IMR-90 (cell line): Measurements from ENCODE around the gene PDF. TPM values are rescaled to one million over a fixed set of nuclear protein-coding genes. Genes with fewer than 3 reads are reported as not detected.
A peak's percentile ranks its signal among the peaks of the same experiment; 100 is the strongest.

Experiments
- ATAC-seq: fragments of 200-7000 bp; cut with Tn5 transposase; 2 replicates; pipeline ENCODE4 v1.9.1; 2020; ENCODE audit warnings: low read depth, mild to moderate bottlenecking, moderate library complexity
- BruUV-seq: library from RNA; stranded (reverse); fragments of 400-500 nt; replicated peaks from 2 replicates; lab custom pipeline; 2021; lab: Mats Ljungman, UMichigan
- CTCF ChIA-PET: fragments of 300-600 bp; formaldehyde crosslinking; extraction: SDS; loops from one replicate; lab custom pipeline; 2021; ENCODE audit warnings: antibody characterized with exemption; lab: Yijun Ruan, JAX
- POLR2A ChIA-PET: fragments of 300-600 bp; sonication (Branson Sonifier 250); formaldehyde crosslinking; loops from one replicate; lab custom pipeline; 2022; ENCODE audit warnings: antibody characterized with exemption; ENCODE audit not compliant: unreplicated experiment; lab: Charles Lee
- DNase-seq: peaks from one replicate; pipeline ENCODE4 v3.0.0; 2013
- H2AFZ ChIP-seq: replicated peaks from 2 replicates; pipeline ENCODE3; 2013; ENCODE audit warnings: low read length, mild to moderate bottlenecking; ENCODE audit not compliant: poor library complexity
- H2AK5ac ChIP-seq: 2 replicates; pipeline ENCODE4 v1.6.1; 2013; ENCODE audit warnings: low read depth, low read length, inconsistent platforms
- H2AK9ac ChIP-seq: replicated peaks from 2 replicates; pipeline ENCODE3; 2013; ENCODE audit warnings: mild to moderate bottlenecking, low read depth, low read length, moderate library complexity; ENCODE audit not compliant: poor library complexity
- H2BK120ac ChIP-seq: 2 replicates; pipeline ENCODE4 v1.6.1; 2013; ENCODE audit warnings: low read depth, low read length, inconsistent platforms
- H2BK15ac ChIP-seq: 3 replicates; pipeline ENCODE4 v1.6.1; 2013; ENCODE audit warnings: low read depth, low read length, inconsistent platforms
- H2BK20ac ChIP-seq: 2 replicates; pipeline ENCODE4 v1.6.1; 2013; ENCODE audit warnings: low read depth, mild to moderate bottlenecking, inconsistent platforms, low read length, moderate library complexity
- H2BK5ac ChIP-seq: 2 replicates; pipeline ENCODE4 v1.6.1; 2013; ENCODE audit warnings: mild to moderate bottlenecking, low read depth, low read length, inconsistent platforms; ENCODE audit not compliant: poor library complexity, severe bottlenecking
- H3K14ac ChIP-seq: replicated peaks from 2 replicates; pipeline ENCODE4 v1.6.1; 2013; ENCODE audit warnings: low read depth, low read length, inconsistent platforms
- H3K18ac ChIP-seq: 2 replicates; pipeline ENCODE4 v1.6.1; 2013; ENCODE audit warnings: low read depth, low read length, control low read depth
- H3K23ac ChIP-seq: 2 replicates; pipeline ENCODE4 v1.6.1; 2013; ENCODE audit warnings: low read depth, low read length, inconsistent platforms
- H3K27ac ChIP-seq: 2 replicates; pipeline ENCODE4 v1.5.1; 2013; ENCODE audit warnings: mild to moderate bottlenecking, control low read depth, low read length; ENCODE audit not compliant: insufficient read depth
- H3K27me3 ChIP-seq: 2 replicates; pipeline ENCODE4 v1.6.1; 2013; ENCODE audit warnings: low read length; ENCODE audit not compliant: control insufficient read depth, insufficient read depth
- H3K36me3 ChIP-seq: 2 replicates; pipeline ENCODE4 v1.6.1; 2013; ENCODE audit warnings: low read length, mixed read lengths; ENCODE audit not compliant: control insufficient read depth, insufficient read depth
- H3K4ac ChIP-seq: 2 replicates; pipeline ENCODE4 v1.6.1; 2013; ENCODE audit warnings: low read depth, low read length, inconsistent platforms
- H3K4me1 ChIP-seq: 2 replicates; pipeline ENCODE4 v1.6.1; 2013; ENCODE audit warnings: low read length, mixed read lengths; ENCODE audit not compliant: control insufficient read depth, insufficient read depth
- H3K4me2 ChIP-seq: 2 replicates; pipeline ENCODE4 v1.6.1; 2013; ENCODE audit warnings: low read depth, mild to moderate bottlenecking, control low read depth, low read length, moderate library complexity
- H3K4me3 ChIP-seq: 2 replicates; pipeline ENCODE4 v1.5.1; 2013; ENCODE audit warnings: low read depth, mild to moderate bottlenecking, control low read depth, low read length, moderate library complexity; ENCODE audit not compliant: insufficient read depth
- H3K56ac ChIP-seq: 2 replicates; pipeline ENCODE4 v1.6.1; 2013; ENCODE audit warnings: low read length, inconsistent platforms; ENCODE audit not compliant: insufficient read depth; ENCODE audit errors: extremely low read depth
- H3K79me1 ChIP-seq, 2 experiments: 2 replicates each; pipeline ENCODE4 v1.6.1; 2013; ENCODE audit warnings: low read length in 2 of 2, inconsistent platforms in 1 of 2, low read depth in 1 of 2
- H3K9ac ChIP-seq: 2 replicates; pipeline ENCODE4 v1.6.1; 2013; ENCODE audit warnings: low read depth, low read length, control low read depth
- H3K9me1 ChIP-seq: 2 replicates; pipeline ENCODE4 v1.6.1; 2013; ENCODE audit warnings: low read length, inconsistent platforms; ENCODE audit not compliant: insufficient read depth
- H3K9me3 ChIP-seq: 2 replicates; pipeline ENCODE4 v1.6.1; 2013; ENCODE audit warnings: low read length; ENCODE audit not compliant: control insufficient read depth, insufficient read depth
- H4K20me1 ChIP-seq: 2 replicates; pipeline ENCODE4 v1.6.1; 2013; ENCODE audit warnings: low read length, inconsistent platforms; ENCODE audit not compliant: insufficient read depth
- H4K5ac ChIP-seq: 2 replicates; pipeline ENCODE4 v1.6.1; 2013; ENCODE audit warnings: mild to moderate bottlenecking, low read depth, low read length, control low read depth
- H4K8ac ChIP-seq, 2 experiments: 2 replicates each; pipeline ENCODE4 v1.6.1; 2013; ENCODE audit warnings: low read depth in 2 of 2, low read length in 2 of 2, control low read depth in 1 of 2, inconsistent platforms in 1 of 2
- H4K91ac ChIP-seq: 2 replicates; pipeline ENCODE4 v1.6.1; 2013; ENCODE audit warnings: low read depth, low read length, inconsistent platforms; ENCODE audit not compliant: insufficient read depth
- CEBPB ChIP-seq: IDR thresholded peaks from 2 replicates; pipeline ENCODE4 v1.6.1; 2012; ENCODE audit warnings: low read depth, low read length, improper control_type of control experiment
- CHD1 ChIP-seq: IDR thresholded peaks from 2 replicates; pipeline ENCODE4 v1.6.1; 2012; ENCODE audit warnings: low read depth, low read length, improper control_type of control experiment
- MAFK ChIP-seq: IDR thresholded peaks from 2 replicates; pipeline ENCODE4 v1.6.1; 2012; ENCODE audit warnings: low read depth, low read length, improper control_type of control experiment
- MAZ ChIP-seq: IDR thresholded peaks from 2 replicates; pipeline ENCODE4 v1.6.1; 2012; ENCODE audit warnings: low read depth, mild to moderate bottlenecking, low read length, improper control_type of control experiment, moderate library complexity, borderline replicate concordance
- MXI1 ChIP-seq: IDR thresholded peaks from 2 replicates; pipeline ENCODE4 v1.6.1; 2012; ENCODE audit warnings: low read depth, mild to moderate bottlenecking, low read length, moderate library complexity, borderline replicate concordance
- POLR2A ChIP-seq: IDR thresholded peaks from 2 replicates; pipeline ENCODE4 v1.6.1; 2012; ENCODE audit warnings: mild to moderate bottlenecking, low read depth, low read length
- RAD21 ChIP-seq: IDR thresholded peaks from 2 replicates; pipeline ENCODE4 v1.6.1; 2012; ENCODE audit warnings: low read length, improper control_type of control experiment
- RCOR1 ChIP-seq: IDR thresholded peaks from 2 replicates; pipeline ENCODE4 v1.6.1; 2012; ENCODE audit warnings: mild to moderate bottlenecking, low read length, improper control_type of control experiment; ENCODE audit not compliant: insufficient replicate concordance
- RFX5 ChIP-seq: IDR thresholded peaks from 2 replicates; pipeline ENCODE4 v1.8.0; 2012; ENCODE audit warnings: low read depth, mild to moderate bottlenecking, low read length, moderate library complexity
- SMC3 ChIP-seq: fragments of 150-350 bp; IDR thresholded peaks from 2 replicates; pipeline ENCODE4 v1.6.1; 2016; ENCODE audit warnings: low read depth, mild to moderate bottlenecking, antibody characterized with exemption, low read length, moderate library complexity
- WGBS, 2 experiments: methylation state at CpG; one replicate each; pipeline versions ENCODE4 v1.1.5 to v1.1.7; 2013; ENCODE audit warnings: missing lambda C conversion rate in 2 of 2; ENCODE audit not compliant: insufficient read length in 1 of 2; ENCODE audit errors: extremely low coverage in 2 of 2; 5-methylcytosine and 5-hydroxymethylcytosine counted together
- dilution Hi-C: fragments of 300-500 bp; cut with HindIII; formaldehyde crosslinking; loops from one replicate; pipeline ENCODE4 v1.14.3; 2018; ENCODE audit warnings: low sequenced_read_pairs; ENCODE audit not compliant: unreplicated experiment
- in situ Hi-C: fragments of 300-500 bp; cut with MboI; formaldehyde crosslinking; loops from 3 replicates; pipeline ENCODE4 v1.14.3; 2019; ENCODE audit warnings: low sequenced_read_pairs, inconsistent platforms, mixed read lengths
- intact Hi-C: fragments of 100-400 bp; cut with micrococcal nuclease; formaldehyde crosslinking; loops from 2 replicates; pipeline ENCODE4 v1.10.0; 2022
- polyA plus RNA-seq, 3 experiments: library from polyadenylated mRNA; depleted of rRNA; stranded (reverse); fragments of >200 nt; gene quantifications; 2 replicates each; pipeline ENCODE4 v1.2.3, GENCODE V29; 2012; ENCODE audit warnings: low replicate concordance in 1 of 3
- total RNA-seq: library from RNA; depleted of rRNA; stranded (reverse); fragments of >200 nt; gene quantifications from 2 replicates; pipeline ENCODE4 v1.2.3, GENCODE V29; 2012
- TF ChIP-seq, protein P1 (sequence below): fragments of 150-350 bp; IDR thresholded peaks from 2 replicates; pipeline ENCODE4 v1.6.1; 2016; ENCODE audit warnings: low read depth, mild to moderate bottlenecking, low read length, moderate library complexity, borderline replicate concordance

Gene PDF
- total and polyA plus RNA-seq, 2 of the 4 experiments (the other 2 are of a cell fraction), result 4.5 to 6.4 TPM

DNA sequence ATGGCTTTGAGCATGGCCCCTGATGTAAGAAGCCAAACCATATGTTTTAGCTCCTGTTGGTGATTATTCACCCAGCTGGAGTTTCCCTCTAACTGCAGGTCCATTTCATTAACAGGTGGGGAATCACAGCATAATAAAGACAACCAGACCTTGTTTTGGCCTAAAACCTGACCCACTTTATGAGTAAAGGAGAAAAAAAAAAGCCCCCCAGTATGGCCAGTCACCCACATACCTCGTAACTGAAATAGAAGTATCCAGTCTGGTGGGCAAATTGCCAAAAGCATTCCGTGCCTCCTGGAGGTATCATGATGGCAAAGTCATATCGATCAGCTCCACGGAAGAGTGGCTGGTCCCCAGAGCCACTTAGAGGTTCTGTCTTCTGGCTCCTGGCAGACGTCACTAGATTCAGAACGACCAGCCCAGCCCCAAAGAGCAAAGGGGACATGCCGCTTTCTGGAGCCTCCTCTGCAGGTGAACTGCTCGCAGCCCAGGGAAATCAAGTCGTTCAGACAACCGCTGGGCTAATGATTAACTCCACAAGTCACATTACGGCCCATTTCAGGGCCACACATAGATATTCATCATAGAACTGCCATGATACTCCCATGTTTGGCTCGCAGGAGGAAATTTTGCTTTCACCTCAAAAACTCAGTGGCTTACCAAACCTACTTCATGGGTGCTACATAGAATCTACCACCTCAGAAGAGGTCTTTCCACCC, 21.1 kb upstream of the PDF start, which contains the start of gene TMED6:
TMED6 (minus strand) TSS at position 478 of the 719 bp plus-strand sequence; CDS start at position 445, 33 bp downstream.
- Histone ChIP-seq H2AFZ (peak within 1 kb of the TSS; percentile 10), H4K8ac (no peak within 1 kb of the TSS), H3K9ac (no peak within 1 kb of the TSS), H3K9me3 (no peaks in the 10 kb centered on the region), H2BK20ac (no peak within 1 kb of the TSS), H3K27me3 (no peaks in the 10 kb centered on the region), H3K14ac (no peak within 1 kb of the TSS), H2BK5ac (no peak within 1 kb of the TSS), H3K36me3 (peaks cover 8% of the 10 kb centered on the region), H3K18ac (no peak within 1 kb of the TSS), H3K56ac (no peak within 1 kb of the TSS), H3K9me1 (peaks cover 3% of the 10 kb centered on the region; the same call in 1 of the 2 replicates), H3K4ac (no peak within 1 kb of the TSS), H3K4me3 (no peak within 1 kb of the TSS), H3K23ac (no peak within 1 kb of the TSS), H3K27ac (no peak within 1 kb of the TSS), H3K4me1 (peaks cover 2% of the 10 kb centered on the region; the same call in 1 of the 2 replicates), H3K4me2 (no peak within 1 kb of the TSS), H2AK5ac (no peak within 1 kb of the TSS), H2BK120ac (no peak within 1 kb of the TSS), H4K5ac (no peak within 1 kb of the TSS), H2AK9ac (no peak within 1 kb of the TSS), H3K79me1 (0 out of 4 replicates have a peak, but pooled peaks cover 0 to 4% of the 10 kb centered on the region in 2 experiments), H4K20me1 (no peaks in the 10 kb centered on the region), H2BK15ac (no peak within 1 kb of the TSS), H4K91ac (no peak within 1 kb of the TSS)
- dilution Hi-C loops, result no loop called here
- no TSS peak for BruUV-seq
- TF ChIP-seq RFX5 (no peak), MXI1 (no peak), RAD21 (no peak), MAZ (no peak), SMC3 (no peak), RCOR1 (no peak), CHD1 (no peak), CEBPB (no peak), MAFK (no peak), POLR2A (no peak)
- TF ChIP-seq, protein P1, sequence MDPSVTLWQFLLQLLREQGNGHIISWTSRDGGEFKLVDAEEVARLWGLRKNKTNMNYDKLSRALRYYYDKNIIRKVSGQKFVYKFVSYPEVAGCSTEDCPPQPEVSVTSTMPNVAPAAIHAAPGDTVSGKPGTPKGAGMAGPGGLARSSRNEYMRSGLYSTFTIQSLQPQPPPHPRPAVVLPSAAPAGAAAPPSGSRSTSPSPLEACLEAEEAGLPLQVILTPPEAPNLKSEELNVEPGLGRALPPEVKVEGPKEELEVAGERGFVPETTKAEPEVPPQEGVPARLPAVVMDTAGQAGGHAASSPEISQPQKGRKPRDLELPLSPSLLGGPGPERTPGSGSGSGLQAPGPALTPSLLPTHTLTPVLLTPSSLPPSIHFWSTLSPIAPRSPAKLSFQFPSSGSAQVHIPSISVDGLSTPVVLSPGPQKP, result no peak
- POLR2A ChIA-PET, result no interaction called here
- intact Hi-C loops, result no loop called here
- 94% methylated on average over 11 of the region's 12 CpGs; no CpG with 5 or more reads in 1 of the 2 experiments for WGBS, 2 experiments
- DNase-seq (no peak), ATAC-seq (no peak)
- in situ Hi-C loops, result no loop called here
- CTCF ChIA-PET, result no interaction called here
